HPDE6-E6E7 (cell line): ENCODE measurements around the gene DDAH1.
A peak's percentile ranks its signal among the peaks of the same experiment; 100 is the strongest.

Source experiments
- DNase-seq: peaks from one replicate; pipeline ENCODE4 v3.0.0; 2011; ENCODE audit warnings: missing footprints; ENCODE audit errors: extremely low spot score

DDAH1 gene

DNA sequence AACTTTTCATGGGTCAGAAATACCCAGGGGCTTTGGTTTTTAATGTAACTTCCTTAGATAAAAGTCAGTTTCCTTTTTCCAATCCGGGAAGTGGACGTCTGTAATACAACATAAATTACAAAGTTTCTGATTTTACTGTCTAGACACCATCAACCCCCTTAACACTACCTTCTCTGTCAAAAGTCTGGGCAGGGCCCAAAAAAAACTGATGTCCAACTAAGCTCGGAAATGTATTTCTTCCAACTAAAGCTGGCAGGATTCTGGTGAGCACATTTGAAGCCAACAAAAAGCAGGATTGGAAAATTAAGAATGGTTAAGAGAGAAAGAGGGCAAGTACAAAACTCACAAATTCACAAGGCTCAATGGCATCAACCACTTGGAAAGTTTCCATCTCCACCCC is 24.3 kb downstream of the DDAH1 start:
- no peak for DNase-seq

GRCh38 chr1:85438353-85438752 is 26.6 kb downstream of the DDAH1 start:
- no peak for DNase-seq

DNA sequence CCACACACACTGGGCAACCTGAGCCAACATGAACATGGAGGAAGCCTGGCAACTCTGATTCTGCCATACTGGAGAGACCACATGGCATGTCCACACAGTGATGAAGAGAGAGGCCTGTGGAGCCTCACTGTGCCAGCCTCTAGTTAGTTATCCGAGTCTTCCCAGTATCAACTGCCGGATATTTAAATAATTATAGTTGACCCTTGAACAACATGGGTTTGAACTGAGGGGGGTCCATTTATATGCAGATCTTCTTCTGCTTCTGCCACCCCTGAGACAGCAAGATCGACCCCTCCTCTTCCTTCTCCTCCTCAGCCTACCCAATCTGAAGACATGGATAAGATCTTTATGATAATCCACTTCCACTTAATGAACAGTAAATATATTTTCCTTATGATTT is 27.8 kb downstream of the DDAH1 start:
- DNase-seq = no peak

GRCh38 chr1:85433096-85433495 is 31.9 kb downstream of the DDAH1 start:
- no peak for DNase-seq

- no peak for DNase-seq
These were observed 36.4 kb downstream of the DDAH1 start for GRCh38 chr1:85428471-85429089.

DNA sequence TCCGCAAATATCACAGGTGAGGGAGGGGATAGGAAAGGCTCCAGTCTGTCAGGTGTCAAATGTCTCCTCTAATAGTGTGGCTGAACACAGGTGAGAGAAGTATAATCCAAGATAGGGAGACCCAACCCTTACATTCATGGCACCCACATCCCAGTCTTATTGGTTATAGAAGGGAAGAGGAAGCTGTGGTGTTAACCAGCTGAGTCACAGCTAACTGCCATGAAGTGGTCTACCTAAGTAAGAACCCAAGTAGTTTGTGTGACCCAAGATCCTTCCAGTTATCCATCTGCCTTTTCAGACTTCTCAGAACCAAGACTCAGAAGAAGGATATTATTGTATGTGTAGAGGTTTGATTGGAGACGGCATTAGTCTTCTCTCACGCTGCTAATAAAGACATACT is 37.1 kb downstream of the DDAH1 start:
- DNase-seq = no peak

- DNase-seq = no peak
These were observed 37.6 kb downstream of the DDAH1 start for GRCh38 chr1:85427331-85427730.

DNA sequence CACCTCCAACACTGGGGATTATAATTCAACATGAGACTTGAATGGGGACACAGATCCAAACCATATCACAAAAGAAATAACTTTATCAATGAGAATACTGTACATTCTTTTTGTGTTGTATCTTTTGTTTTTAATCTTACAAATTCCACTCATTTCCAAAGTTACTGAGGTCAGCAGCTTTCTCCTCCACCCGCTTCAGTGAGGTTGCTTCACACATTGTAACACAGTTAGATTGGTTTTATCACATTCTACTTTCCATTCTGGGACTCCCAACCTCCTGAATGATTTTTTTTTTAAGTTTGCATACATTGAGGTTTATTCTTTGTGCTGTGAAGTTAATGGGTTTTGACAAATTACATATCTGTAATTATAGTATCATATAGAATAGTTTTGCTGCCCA is 43.8 kb downstream of the DDAH1 start:
- DNase-seq = no peak

DNA sequence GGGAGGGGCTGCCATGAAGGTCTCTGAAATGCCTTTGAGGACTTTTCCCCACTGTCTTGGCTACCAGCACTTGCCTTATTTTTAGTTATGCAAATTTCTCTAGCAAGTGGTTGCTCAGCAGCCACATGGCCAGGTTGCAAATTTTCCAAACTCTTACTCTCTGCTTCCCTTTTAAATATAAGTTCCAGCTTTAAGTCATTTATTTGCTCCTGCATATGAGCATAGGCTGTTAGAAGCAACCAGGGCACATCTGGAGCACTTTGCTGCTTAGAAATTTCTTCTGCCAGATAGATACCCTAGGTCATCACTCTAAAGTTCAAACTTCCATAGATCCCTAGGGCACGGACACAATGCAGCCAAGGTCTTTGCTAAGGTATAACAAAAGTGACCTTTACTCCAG is 44.8 kb downstream of the DDAH1 start:
- DNase-seq = no peak

DNA sequence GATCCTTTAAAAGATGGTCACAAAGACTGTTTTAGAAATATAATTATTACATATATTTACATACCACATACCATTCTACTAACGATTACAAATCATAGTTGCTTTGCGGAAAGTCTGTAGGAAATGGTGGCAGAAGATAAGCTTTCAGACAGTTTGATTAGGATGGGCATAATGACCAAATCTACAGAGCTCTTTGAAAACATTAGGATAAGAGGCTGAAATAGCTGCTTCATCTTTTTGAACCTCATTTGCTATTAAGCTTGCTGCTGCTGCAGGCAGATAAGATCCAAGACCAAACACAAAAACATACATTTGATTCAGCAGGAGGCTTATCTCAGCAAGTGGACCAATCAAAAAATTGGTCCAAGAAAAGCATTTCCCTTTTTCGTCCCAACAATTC is 47.1 kb downstream of the DDAH1 start:
- no peak for DNase-seq

GRCh38 chr1:85417017-85417416 is 47.9 kb downstream of the DDAH1 start:
- DNase-seq = no peak

- no peak for DNase-seq
These were observed 51.8 kb downstream of the DDAH1 start for GRCh38 chr1:85413169-85413568.

- no peak for DNase-seq
These were observed 53.2 kb downstream of the DDAH1 start for GRCh38 chr1:85411567-85412305.

GRCh38 chr1:85409516-85409915 is 55.4 kb downstream of the DDAH1 start:
- DNase-seq = no peak

GRCh38 chr1:85407746-85408377 is 57.1 kb downstream of the DDAH1 start:
- DNase-seq = no peak

DNA sequence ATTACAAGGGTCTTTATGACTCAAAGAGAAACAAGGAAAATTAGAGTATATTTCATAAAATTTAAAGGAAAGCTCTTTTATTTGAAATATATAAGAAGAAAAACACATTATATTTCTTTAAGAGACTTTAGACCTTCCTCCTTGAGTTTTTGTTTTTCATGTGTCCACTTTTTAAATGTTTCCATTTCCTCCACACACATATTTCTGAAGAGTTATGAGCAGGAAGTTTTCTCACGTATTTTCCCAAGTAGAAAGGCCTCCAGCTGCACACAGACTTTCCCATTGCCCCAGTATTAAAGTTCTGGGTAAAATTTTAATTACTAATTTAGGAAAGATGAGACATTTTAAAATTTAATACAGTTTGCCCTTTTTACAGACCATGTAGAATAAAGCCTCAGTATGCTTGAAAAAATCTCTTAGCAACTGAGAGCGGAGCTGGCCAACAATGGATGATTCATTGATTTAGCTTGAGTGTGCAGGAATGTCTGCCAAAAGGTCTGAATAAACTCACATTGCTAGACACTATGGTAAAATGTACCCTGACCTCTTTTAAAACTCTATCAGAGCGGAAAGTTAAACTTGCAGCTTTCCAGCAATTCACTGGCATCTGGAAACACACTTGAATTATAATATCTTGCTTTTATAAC is 57.9 kb downstream of the DDAH1 start:
- DNase-seq = peak; percentile 66

DNA sequence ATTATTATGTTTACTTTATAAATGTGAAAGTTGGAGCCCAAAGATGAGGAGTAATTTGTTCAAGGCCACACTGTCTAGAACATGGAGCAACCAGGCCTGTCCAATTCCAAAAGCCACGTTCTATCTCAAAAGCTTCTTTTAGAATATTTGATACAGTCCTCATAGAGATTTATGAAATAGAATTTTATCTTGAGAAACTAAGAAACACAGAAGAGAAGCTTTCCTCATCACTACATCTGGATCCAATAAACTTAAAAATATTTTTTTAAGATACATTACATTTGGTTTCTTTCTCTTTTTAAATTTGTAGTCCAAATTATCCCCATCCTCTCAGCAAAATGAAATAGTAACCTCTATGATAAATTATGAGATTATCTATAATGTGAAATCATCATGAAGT is 58.9 kb downstream of the DDAH1 start:
- no peak for DNase-seq

DNA sequence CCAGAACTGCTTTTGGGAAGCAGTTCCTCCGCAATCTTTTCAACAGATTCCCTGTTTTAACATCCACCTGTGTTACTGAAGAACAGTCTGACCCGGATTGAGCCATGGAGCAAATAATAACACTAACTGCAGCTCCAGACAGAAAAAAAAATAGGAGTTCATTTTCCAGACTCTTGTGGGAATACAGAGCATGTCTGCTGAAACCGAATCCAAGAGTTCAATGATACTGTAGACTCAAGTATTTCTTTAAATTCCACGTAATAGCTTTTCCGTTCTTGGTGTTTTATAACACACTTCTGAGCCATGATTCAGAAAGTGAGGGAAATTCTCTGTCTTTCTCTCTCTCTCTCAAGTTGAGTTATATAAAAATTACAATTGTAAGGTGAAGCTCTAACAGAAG is 60.6 kb downstream of the DDAH1 start:
- no peak for DNase-seq

DNA sequence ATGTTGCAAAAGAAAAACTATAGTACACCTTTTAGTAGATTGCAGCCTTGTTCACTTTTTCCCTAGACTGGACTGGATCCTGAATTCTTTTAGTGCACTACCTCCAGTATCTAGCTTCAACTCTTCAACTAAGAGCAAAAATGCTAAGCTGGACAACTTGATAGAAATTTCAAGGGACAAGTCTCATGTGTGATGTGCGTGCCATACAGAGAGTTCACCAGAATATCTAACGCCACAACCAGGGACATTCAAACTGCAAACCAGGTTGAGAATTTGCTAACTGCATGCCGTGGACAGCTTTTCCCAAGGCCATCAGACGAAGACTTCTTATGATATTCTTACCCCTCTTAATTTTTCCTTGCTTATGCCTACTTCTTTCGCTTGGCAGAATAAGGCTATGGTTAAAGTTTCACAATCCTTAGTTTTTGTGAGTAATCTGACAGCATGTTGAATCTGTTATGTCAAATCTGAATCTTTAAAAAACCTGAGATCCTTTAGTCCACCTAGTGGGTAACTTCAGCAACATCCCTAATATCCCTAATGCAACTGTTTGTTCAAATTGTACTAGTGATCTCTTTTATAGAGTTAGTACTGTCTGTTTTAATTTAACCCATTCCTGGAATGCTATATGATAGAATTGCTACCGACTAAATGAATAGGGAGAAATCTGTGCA is 66.4 kb downstream of the DDAH1 start:
- no peak for DNase-seq

DNA sequence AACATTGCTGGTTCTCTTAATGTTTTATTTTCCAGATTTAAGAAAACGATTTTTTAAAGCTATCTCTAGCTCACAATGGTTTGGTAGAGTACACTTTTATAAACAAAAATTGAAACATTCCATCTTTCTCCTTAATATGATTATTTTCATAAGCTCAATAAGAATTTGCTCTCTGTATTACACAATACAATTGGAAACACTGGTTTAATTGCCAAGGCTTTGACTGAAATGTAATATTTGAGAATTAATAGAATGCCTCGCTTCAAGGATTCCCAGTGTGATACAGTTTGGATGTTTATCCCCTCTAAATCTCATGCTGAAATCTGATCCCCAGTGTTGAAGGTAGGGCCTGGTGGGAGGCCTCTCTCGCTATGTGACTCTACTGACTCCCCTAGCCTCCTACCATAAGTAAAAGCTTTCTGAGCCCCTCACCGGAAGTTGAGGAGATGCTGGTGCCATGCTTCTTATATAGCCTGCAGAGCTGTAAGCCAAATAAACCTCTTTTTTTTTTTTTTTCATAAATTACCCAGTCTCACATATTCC is 67.4 kb downstream of the DDAH1 start:
- no peak for DNase-seq

- DNase-seq = no peak
These were observed 68.8 kb downstream of the DDAH1 start for GRCh38 chr1:85396194-85396593.

- no peak for DNase-seq
These were observed 70.8 kb downstream of the DDAH1 start for GRCh38 chr1:85394130-85394529.
